ENCODE results near the gene PRKCG.

PRKCG gene

DNA sequence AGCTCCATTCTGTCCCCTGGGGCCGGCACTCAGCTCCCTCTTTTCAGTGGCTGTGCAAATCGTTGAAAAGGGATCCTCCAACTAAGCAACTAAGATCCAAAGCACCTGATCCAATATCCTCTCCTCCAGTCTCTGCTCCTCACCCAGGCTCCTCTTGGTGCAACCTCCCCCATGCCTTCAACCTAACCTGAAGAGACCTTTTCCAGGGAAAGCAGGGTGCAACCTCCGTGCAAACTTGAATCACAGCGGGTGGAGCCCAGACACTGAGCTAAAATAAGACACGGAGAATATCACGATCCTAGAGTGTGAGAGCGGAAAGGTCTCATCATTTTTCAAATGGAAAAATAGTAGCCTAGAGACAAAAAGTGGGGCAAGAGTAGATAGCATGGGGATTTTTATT lies 35.4 kb downstream of the PRKCG start:
- Histone ChIP-seq H3K4ac (ENCODE audit: low read length) (no peak overlapping the region), H4K8ac (ENCODE audit: low read depth, low read length) (no peak overlapping the region), H2BK12ac (ENCODE audit: low read length) (no peak overlapping the region), H3K9ac (ENCODE audit: low read depth, low read length, poor library complexity) (no peak overlapping the region), H3K4me1 (ENCODE audit: control insufficient read depth in 2 of 2, insufficient read depth in 1 of 2, low read depth in 1 of 2, low read length in 2 of 2) (no peaks in the 10 kb centered on the region), H3K9me3 (replicated peaks in 1 of 2; ENCODE audit: control insufficient read depth in 2 of 2, insufficient read depth in 1 of 2, low read depth in 1 of 2, low read length in 2 of 2) (no peaks in the 10 kb centered on the region), H2AFZ (ENCODE audit: low read length) (no peak overlapping the region), H3K4me2 (ENCODE audit: insufficient read depth, low read length, poor library complexity, severe bottlenecking) (no peak overlapping the region), H3K79me1 (ENCODE audit: low read depth, low read length) (peaks cover 6% of the 10 kb centered on the region), H3K27ac (replicated peaks; ENCODE audit: low read length) (no peak overlapping the region), H3K4me3 (ENCODE audit: low read length in 2 of 2) (no peak overlapping the region), H3K27me3 (ENCODE audit: control insufficient read depth in 3 of 3, insufficient read depth in 3 of 3, low read depth in 1 of 3, low read length in 3 of 3) (no peaks in the 10 kb centered on the region), H3K36me3 (replicated peaks in 1 of 2; ENCODE audit: control insufficient read depth in 2 of 2, insufficient read depth in 2 of 2, low read length in 2 of 2) (peaks cover 33 to 66% of the 10 kb centered on the region in 2 donors), H3K18ac (ENCODE audit: low read length) (no peak overlapping the region), H2AK5ac (ENCODE audit: low read depth, low read length) (no peak overlapping the region), H2BK5ac (ENCODE audit: low read length) (no peak overlapping the region), H2BK15ac (ENCODE audit: low read length) (no peak overlapping the region), H2BK120ac (ENCODE audit: low read depth, low read length) (no peak overlapping the region), H3K14ac (ENCODE audit: low read length) (no peak overlapping the region), H4K91ac (ENCODE audit: low read depth, low read length, poor library complexity) (no peak overlapping the region), H3K23ac (ENCODE audit: low read depth, low read length, poor library complexity) (no peak overlapping the region)
- no CpG with 5 or more reads among the region's 7 CpGs for WGBS, 2 donors (ENCODE audit: extremely low coverage in 2 of 2, insufficient read length in 2 of 2, insufficient replicate concordance in 1 of 2)
- DNase-seq (ENCODE audit: low spot score): no peak

DNA sequence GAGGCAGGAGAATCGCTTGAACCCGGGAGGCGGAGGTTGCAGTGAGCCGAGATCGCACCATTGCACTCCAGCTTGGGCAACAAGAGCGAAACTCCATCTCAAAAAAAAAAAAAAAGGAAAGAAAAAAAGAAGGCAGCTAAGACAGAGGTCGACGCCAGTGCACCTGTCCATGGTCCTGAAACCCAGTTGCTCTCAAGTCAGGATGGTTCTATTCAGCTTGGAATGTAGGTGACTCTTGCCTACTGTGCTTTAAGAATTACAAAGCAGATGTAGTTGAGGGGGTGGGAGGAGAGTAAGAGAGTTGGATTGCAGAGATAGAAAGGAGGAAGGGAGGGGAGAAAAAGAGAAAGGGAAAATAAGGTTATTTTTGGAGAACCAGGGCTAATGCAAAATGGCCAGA lies 45.7 kb downstream of the PRKCG start:
- DNase-seq (ENCODE audit: low spot score): peak; percentile 65

DNA sequence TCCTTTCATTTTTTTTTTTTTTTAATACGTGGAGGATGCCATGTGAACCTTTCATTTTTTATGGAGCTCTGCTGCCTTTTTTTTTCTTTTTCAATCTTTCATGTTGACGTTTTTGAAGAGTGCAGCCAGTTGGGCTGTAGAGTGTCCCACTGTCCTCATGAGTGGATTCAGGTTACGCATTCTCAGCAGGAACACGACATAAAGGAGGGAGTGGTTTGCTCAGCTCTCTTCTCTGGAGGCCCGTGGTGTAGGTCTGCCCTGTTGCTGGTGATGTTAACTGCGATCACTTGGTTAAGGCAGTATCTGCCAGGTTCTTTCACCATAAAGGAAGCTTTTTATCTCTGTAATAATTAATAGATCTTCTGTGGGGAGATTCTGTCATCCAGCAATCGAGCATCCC lies 54.0 kb downstream of the PRKCG start:
- Histone ChIP-seq H3K4me1 (ENCODE audit: control insufficient read depth in 2 of 2, insufficient read depth in 1 of 2, low read depth in 1 of 2, low read length in 2 of 2) (peaks cover 0 to 2% of the 10 kb centered on the region in 2 donors), H3K36me3 (replicated peaks in 1 of 2; ENCODE audit: control insufficient read depth in 2 of 2, insufficient read depth in 2 of 2, low read length in 2 of 2) (peaks cover 12 to 84% of the 10 kb centered on the region in 2 donors), H3K27me3 (ENCODE audit: control insufficient read depth in 3 of 3, insufficient read depth in 3 of 3, low read depth in 1 of 3, low read length in 3 of 3) (no peaks in the 10 kb centered on the region), H3K23ac (ENCODE audit: low read depth, low read length, poor library complexity) (no peak overlapping the region), H3K4me3 (ENCODE audit: low read length in 2 of 2) (no peak overlapping the region), H2AFZ (ENCODE audit: low read length) (no peak overlapping the region), H2BK12ac (ENCODE audit: low read length) (no peak overlapping the region), H3K27ac (replicated peaks; ENCODE audit: low read length) (no peak overlapping the region), H3K79me1 (ENCODE audit: low read depth, low read length) (no peaks in the 10 kb centered on the region), H2BK5ac (ENCODE audit: low read length) (no peak overlapping the region), H4K91ac (ENCODE audit: low read depth, low read length, poor library complexity) (no peak overlapping the region), H2BK120ac (ENCODE audit: low read depth, low read length) (no peak overlapping the region), H3K4ac (ENCODE audit: low read length) (no peak overlapping the region), H3K9ac (ENCODE audit: low read depth, low read length, poor library complexity) (no peak overlapping the region), H3K14ac (ENCODE audit: low read length) (no peak overlapping the region), H3K4me2 (ENCODE audit: insufficient read depth, low read length, poor library complexity, severe bottlenecking) (no peak overlapping the region), H3K18ac (ENCODE audit: low read length) (no peak overlapping the region), H2BK15ac (ENCODE audit: low read length) (no peak overlapping the region), H4K8ac (ENCODE audit: low read depth, low read length) (no peak overlapping the region), H3K9me3 (replicated peaks in 1 of 2; ENCODE audit: control insufficient read depth in 2 of 2, insufficient read depth in 1 of 2, low read depth in 1 of 2, low read length in 2 of 2) (no peaks in the 10 kb centered on the region), H2AK5ac (ENCODE audit: low read depth, low read length) (no peak overlapping the region)
- WGBS, 2 donors (ENCODE audit: extremely low coverage in 2 of 2, insufficient read length in 2 of 2, insufficient replicate concordance in 1 of 2): no CpG with 5 or more reads among the region's 7 CpGs
- no peak for DNase-seq (ENCODE audit: low spot score)

More for the DNA sequence above, 45.7 kb downstream of the PRKCG start:
- no peak overlapping the region for H2BK12ac ChIP-seq (ENCODE audit: low read length)
- H3K9ac ChIP-seq (ENCODE audit: low read depth, low read length, poor library complexity): no peak overlapping the region
- no peaks in the 10 kb centered on the region for H3K9me3 ChIP-seq (replicated peaks in 1 of 2; ENCODE audit: control insufficient read depth in 2 of 2, insufficient read depth in 1 of 2, low read depth in 1 of 2, low read length in 2 of 2)
- no peaks in the 10 kb centered on the region for H3K27me3 ChIP-seq (ENCODE audit: control insufficient read depth in 3 of 3, insufficient read depth in 3 of 3, low read depth in 1 of 3, low read length in 3 of 3)
- H2BK120ac ChIP-seq (ENCODE audit: low read depth, low read length): no peak overlapping the region
- H4K8ac ChIP-seq (ENCODE audit: low read depth, low read length): no peak overlapping the region
- H2BK15ac ChIP-seq (ENCODE audit: low read length): no peak overlapping the region
- no peak overlapping the region for H3K4me3 ChIP-seq (ENCODE audit: low read length in 2 of 2)
- H2AK5ac ChIP-seq (ENCODE audit: low read depth, low read length): no peak overlapping the region
- no peaks in the 10 kb centered on the region for H3K4me1 ChIP-seq (ENCODE audit: control insufficient read depth in 2 of 2, insufficient read depth in 1 of 2, low read depth in 1 of 2, low read length in 2 of 2)
- H3K18ac ChIP-seq (ENCODE audit: low read length): no peak overlapping the region
- H3K23ac ChIP-seq (ENCODE audit: low read depth, low read length, poor library complexity): no peak overlapping the region
- no peak overlapping the region for H3K4ac ChIP-seq (ENCODE audit: low read length)
- H2BK5ac ChIP-seq (ENCODE audit: low read length): no peak overlapping the region
- H3K36me3 ChIP-seq (replicated peaks in 1 of 2; ENCODE audit: control insufficient read depth in 2 of 2, insufficient read depth in 2 of 2, low read length in 2 of 2): peaks cover 16 to 66% of the 10 kb centered on the region in 2 donors
- no peak overlapping the region for H2AFZ ChIP-seq (ENCODE audit: low read length)
- H4K91ac ChIP-seq (ENCODE audit: low read depth, low read length, poor library complexity): no peak overlapping the region
- no peak overlapping the region for H3K27ac ChIP-seq (replicated peaks; ENCODE audit: low read length)
- no peak overlapping the region for H3K14ac ChIP-seq (ENCODE audit: low read length)
- H3K79me1 ChIP-seq (ENCODE audit: low read depth, low read length): peaks cover 2% of the 10 kb centered on the region
- WGBS, 2 donors (ENCODE audit: extremely low coverage in 2 of 2, insufficient read length in 2 of 2, insufficient replicate concordance in 1 of 2): no CpG with 5 or more reads among the region's 8 CpGs
- no peak overlapping the region for H3K4me2 ChIP-seq (ENCODE audit: insufficient read depth, low read length, poor library complexity, severe bottlenecking)

DNA sequence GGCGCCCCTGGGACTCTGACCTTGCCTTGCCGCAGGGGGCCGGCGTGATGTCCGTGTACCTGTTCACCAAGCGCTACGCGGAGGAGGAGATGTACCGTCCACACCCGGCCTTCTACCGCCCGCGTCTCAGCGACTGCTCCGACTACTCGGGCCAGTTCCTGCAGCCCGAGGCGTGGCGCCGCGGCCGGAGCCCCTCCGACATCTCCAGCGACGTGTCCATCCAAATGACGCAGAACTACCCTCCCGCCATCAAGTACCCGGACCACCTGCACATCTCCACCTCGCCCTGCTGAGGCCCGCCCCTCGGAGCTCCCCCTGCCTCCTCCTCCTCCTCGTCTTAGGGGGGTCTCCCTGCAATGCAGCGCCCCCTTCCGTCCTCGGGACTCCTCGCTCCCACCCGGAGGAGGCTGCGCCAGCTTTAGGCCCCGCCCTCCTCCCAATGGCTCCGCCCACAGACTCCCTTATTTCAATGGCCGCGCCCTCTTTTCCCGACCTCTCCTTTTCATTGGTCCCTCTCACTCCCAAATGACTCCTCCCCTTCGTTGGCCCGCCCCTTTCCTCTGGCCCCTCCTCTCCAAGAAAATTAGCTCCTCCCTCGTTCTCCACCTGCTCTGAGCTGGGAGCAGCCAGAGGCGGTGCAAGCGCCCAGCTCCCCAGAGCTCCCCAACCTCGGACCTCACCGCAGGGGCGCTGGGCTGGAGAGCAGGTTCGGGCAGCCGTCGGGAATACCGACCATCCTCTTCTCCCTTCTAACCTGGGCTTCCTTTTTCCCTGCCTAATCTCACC lies 60.2 kb downstream of the PRKCG start:
- no peak overlapping the region for H2BK15ac ChIP-seq (ENCODE audit: low read length)
- H3K4me2 ChIP-seq (ENCODE audit: insufficient read depth, low read length, poor library complexity, severe bottlenecking): peak overlapping the region; percentile 53
- no peak overlapping the region for H2AFZ ChIP-seq (ENCODE audit: low read length)
- no peak overlapping the region for H3K4ac ChIP-seq (ENCODE audit: low read length)
- peaks cover 0 to 10% (median 0%) of the 10 kb centered on the region in 3 experiments for H3K27me3 ChIP-seq (ENCODE audit: control insufficient read depth in 3 of 3, insufficient read depth in 3 of 3, low read depth in 1 of 3, low read length in 3 of 3)
- peaks cover 0 to 9% of the 10 kb centered on the region in 2 donors for H3K4me1 ChIP-seq (ENCODE audit: control insufficient read depth in 2 of 2, insufficient read depth in 1 of 2, low read depth in 1 of 2, low read length in 2 of 2)
- no peak overlapping the region for H3K23ac ChIP-seq (ENCODE audit: low read depth, low read length, poor library complexity)
- no peaks in the 10 kb centered on the region for H3K79me1 ChIP-seq (ENCODE audit: low read depth, low read length)
- H3K36me3 ChIP-seq (replicated peaks in 1 of 2; ENCODE audit: control insufficient read depth in 2 of 2, insufficient read depth in 2 of 2, low read length in 2 of 2): peaks cover 8 to 56% of the 10 kb centered on the region in 2 donors
- no peak overlapping the region for H2BK12ac ChIP-seq (ENCODE audit: low read length)
- H3K27ac ChIP-seq (replicated peaks; ENCODE audit: low read length): no peak overlapping the region
- no peak overlapping the region for H4K8ac ChIP-seq (ENCODE audit: low read depth, low read length)
- H2BK120ac ChIP-seq (ENCODE audit: low read depth, low read length): peak overlapping the region; percentile 2
- no peak overlapping the region for H3K9ac ChIP-seq (ENCODE audit: low read depth, low read length, poor library complexity)
- peak overlapping the region; percentile 67 for H3K14ac ChIP-seq (ENCODE audit: low read length)
- peak; percentile 93 for DNase-seq (ENCODE audit: low spot score)
- peak overlapping the region; percentile 35 for H2BK5ac ChIP-seq (ENCODE audit: low read length)
- no CpG with 5 or more reads among the region's 55 CpGs for WGBS, 2 donors (ENCODE audit: extremely low coverage in 2 of 2, insufficient read length in 2 of 2, insufficient replicate concordance in 1 of 2)
- H2AK5ac ChIP-seq (ENCODE audit: low read depth, low read length): peak overlapping the region; percentile 40
- peak overlapping the region in 1 of 2 donors; percentile 58 for H3K4me3 ChIP-seq (ENCODE audit: low read length in 2 of 2)
- peaks cover 0 to 5% of the 10 kb centered on the region in 2 donors for H3K9me3 ChIP-seq (replicated peaks in 1 of 2; ENCODE audit: control insufficient read depth in 2 of 2, insufficient read depth in 1 of 2, low read depth in 1 of 2, low read length in 2 of 2)
- no peak overlapping the region for H4K91ac ChIP-seq (ENCODE audit: low read depth, low read length, poor library complexity)
- peak overlapping the region; percentile 79 for H3K18ac ChIP-seq (ENCODE audit: low read length)

All from neuronal stem cell (in vitro differentiated cells).